ENCODE measurements around the gene PNMA1. TPM values are rescaled to one million over a fixed set of nuclear protein-coding genes. Genes with fewer than 3 reads are reported as not detected.

PNMA1 gene
- total and polyA plus RNA-seq, 2 of the 13 experiments (the other 11 are each of a cell fraction or from before 2014, with no cell fraction given) = 7.0 to 8.3 TPM

- TF ChIP-seq, protein P1, sequence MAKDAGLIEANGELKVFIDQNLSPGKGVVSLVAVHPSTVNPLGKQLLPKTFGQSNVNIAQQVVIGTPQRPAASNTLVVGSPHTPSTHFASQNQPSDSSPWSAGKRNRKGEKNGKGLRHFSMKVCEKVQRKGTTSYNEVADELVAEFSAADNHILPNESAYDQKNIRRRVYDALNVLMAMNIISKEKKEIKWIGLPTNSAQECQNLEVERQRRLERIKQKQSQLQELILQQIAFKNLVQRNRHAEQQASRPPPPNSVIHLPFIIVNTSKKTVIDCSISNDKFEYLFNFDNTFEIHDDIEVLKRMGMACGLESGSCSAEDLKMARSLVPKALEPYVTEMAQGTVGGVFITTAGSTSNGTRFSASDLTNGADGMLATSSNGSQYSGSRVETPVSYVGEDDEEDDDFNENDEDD (CRISPR knock-in tag; IDR thresholded peaks at IDR 0.05; ENCODE audit: borderline replicate concordance) = no peak
- TF ChIP-seq CCDC6 (CRISPR knock-in tag; IDR thresholded peaks at IDR 0.05) = no peak
- no peak; the same call in 1 of the 2 replicates for TF ChIP-seq ZNF292 (CRISPR knock-in tag; IDR thresholded peaks at IDR 0.05; ENCODE audit: borderline replicate concordance, low read depth)
- no peak for TF ChIP-seq ZNF263 (CRISPR knock-in tag; IDR thresholded peaks at IDR 0.05)
- TF ChIP-seq, protein P2, sequence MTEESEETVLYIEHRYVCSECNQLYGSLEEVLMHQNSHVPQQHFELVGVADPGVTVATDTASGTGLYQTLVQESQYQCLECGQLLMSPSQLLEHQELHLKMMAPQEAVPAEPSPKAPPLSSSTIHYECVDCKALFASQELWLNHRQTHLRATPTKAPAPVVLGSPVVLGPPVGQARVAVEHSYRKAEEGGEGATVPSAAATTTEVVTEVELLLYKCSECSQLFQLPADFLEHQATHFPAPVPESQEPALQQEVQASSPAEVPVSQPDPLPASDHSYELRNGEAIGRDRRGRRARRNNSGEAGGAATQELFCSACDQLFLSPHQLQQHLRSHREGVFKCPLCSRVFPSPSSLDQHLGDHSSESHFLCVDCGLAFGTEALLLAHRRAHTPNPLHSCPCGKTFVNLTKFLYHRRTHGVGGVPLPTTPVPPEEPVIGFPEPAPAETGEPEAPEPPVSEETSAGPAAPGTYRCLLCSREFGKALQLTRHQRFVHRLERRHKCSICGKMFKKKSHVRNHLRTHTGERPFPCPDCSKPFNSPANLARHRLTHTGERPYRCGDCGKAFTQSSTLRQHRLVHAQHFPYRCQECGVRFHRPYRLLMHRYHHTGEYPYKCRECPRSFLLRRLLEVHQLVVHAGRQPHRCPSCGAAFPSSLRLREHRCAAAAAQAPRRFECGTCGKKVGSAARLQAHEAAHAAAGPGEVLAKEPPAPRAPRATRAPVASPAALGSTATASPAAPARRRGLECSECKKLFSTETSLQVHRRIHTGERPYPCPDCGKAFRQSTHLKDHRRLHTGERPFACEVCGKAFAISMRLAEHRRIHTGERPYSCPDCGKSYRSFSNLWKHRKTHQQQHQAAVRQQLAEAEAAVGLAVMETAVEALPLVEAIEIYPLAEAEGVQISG (CRISPR knock-in tag; IDR thresholded peaks at IDR 0.05) = peak; percentile 7; the same call in 1 of the 2 replicates
- TF ChIP-seq, protein P3, sequence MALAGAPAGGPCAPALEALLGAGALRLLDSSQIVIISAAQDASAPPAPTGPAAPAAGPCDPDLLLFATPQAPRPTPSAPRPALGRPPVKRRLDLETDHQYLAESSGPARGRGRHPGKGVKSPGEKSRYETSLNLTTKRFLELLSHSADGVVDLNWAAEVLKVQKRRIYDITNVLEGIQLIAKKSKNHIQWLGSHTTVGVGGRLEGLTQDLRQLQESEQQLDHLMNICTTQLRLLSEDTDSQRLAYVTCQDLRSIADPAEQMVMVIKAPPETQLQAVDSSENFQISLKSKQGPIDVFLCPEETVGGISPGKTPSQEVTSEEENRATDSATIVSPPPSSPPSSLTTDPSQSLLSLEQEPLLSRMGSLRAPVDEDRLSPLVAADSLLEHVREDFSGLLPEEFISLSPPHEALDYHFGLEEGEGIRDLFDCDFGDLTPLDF (CRISPR knock-in tag; IDR thresholded peaks at IDR 0.05) = no peak
- TF ChIP-seq SAFB2 (CRISPR knock-in tag; IDR thresholded peaks at IDR 0.05; ENCODE audit: borderline replicate concordance, low read depth) = no peak
- TF ChIP-seq HDAC2 (CRISPR knock-in tag; IDR thresholded peaks at IDR 0.05) = no peak
- TF ChIP-seq ZNF232 (CRISPR knock-in tag; IDR thresholded peaks at IDR 0.05; ENCODE audit: borderline replicate concordance) = peak; percentile 3; the same call in 1 of the 2 replicates
- TF ChIP-seq, protein P4, sequence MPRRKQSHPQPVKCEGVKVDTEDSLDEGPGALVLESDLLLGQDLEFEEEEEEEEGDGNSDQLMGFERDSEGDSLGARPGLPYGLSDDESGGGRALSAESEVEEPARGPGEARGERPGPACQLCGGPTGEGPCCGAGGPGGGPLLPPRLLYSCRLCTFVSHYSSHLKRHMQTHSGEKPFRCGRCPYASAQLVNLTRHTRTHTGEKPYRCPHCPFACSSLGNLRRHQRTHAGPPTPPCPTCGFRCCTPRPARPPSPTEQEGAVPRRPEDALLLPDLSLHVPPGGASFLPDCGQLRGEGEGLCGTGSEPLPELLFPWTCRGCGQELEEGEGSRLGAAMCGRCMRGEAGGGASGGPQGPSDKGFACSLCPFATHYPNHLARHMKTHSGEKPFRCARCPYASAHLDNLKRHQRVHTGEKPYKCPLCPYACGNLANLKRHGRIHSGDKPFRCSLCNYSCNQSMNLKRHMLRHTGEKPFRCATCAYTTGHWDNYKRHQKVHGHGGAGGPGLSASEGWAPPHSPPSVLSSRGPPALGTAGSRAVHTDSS (CRISPR knock-in tag; conservative IDR thresholded peaks at IDR 0.05) = no peak
- TF ChIP-seq, protein P5, sequence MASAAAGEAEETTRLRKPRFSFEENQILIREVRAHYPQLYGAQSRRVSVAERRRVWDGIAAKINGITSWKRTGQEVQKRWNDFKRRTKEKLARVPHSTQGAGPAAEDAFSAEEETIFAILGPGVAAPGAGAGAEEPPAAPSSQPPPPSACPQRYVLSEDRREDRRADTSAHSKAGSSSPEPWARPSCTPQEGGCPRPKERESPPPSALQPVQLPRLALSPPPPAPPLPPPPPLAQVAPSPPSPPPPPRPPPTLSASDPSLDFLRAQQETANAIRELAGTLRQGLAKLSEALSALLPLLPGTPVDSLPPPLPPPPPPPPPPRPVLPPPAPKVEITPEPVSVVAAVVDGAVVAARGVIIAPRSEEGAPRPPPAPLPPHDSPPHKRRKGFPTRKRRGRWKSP (CRISPR knock-in tag; IDR thresholded peaks at IDR 0.05) = no peak
- no peak for TF ChIP-seq FOXK2 (IDR thresholded peaks at IDR 0.05)
- TF ChIP-seq ZNF597 (CRISPR knock-in tag; IDR thresholded peaks at IDR 0.05) = no peak
- TF ChIP-seq ZNF577 (CRISPR knock-in tag; IDR thresholded peaks at IDR 0.05; ENCODE audit: borderline replicate concordance, low read depth) = no peak
- no peak for TF ChIP-seq ZFP36L2 (CRISPR knock-in tag; IDR thresholded peaks at IDR 0.05)
- no peak for TF ChIP-seq ATAD3A (CRISPR knock-in tag; IDR thresholded peaks at IDR 0.05)
- no peak for TF ChIP-seq SKIL (CRISPR knock-in tag; IDR thresholded peaks at IDR 0.05; ENCODE audit: borderline replicate concordance)
These were observed 40.0 kb upstream of the PNMA1 start (continued) for GRCh38 chr14:73753887-73754795.

Data from HepG2 (cell line).